Fibroblast of the conjunctiva (primary cell): Measurements from ENCODE around the gene CAPN8.
"Not testable (repeated sequence)": the region's sequence is repeated elsewhere in the genome, so short reads cannot be mapped to it uniquely, and the experiment has no call there.

Source experiments
- DNase-seq: peaks from one replicate; pipeline ENCODE4 v3.0.0-alpha.2; 2010; ENCODE audit warnings: low read depth

Gene CAPN8

DNA sequence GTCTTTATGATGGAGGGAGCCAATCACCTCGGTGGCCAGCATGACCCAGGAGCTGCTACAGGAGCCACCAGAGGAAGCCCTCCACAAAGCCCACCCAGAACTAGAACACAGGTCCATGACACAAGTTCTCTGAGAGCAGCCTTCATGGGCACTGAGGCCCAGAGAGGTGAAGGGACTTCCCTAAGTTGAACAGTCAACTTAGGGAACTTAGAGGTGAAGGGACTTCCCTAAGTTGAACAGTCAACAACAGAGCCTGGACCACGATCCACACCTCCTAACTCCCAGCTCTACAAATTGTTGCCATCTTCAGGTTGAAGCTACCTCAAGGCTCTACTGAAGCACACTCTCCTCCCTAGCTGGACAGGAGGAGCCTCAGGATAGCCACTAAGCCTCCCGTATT, 139.5 kb downstream of the CAPN8 start:
- no peak for DNase-seq

GRCh38 chr1:223525546-223525945, 140.0 kb downstream of the CAPN8 start:
- DNase-seq, result no peak

- DNase-seq, result no peak
Observed at GRCh38 chr1:223524930-223525451, 140.5 kb downstream of the CAPN8 start.

- DNase-seq, result no peak
Observed at GRCh38 chr1:223521150-223521549, 144.4 kb downstream of the CAPN8 start.

DNA sequence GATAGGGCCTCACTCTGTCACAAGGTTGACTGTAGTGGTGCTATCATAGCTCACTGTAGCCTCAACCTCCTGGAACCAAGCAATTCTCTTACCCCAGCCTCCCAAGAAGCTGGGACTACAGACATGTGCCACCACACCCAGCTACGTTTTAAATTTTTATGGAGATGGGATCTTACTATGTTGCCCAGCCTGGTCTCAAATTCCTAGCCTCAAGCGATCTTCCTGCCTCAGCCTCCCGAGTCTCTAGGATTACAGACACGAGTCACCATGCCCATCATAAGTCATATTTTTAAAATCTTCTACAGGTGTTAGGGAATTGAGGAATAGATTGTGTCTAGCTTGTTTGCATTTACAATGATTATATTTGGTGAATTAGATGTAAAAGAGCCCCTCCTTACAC, 145.3 kb downstream of the CAPN8 start:
- no peak for DNase-seq

GRCh38 chr1:223519116-223519515, 146.4 kb downstream of the CAPN8 start:
- DNase-seq, result no peak

DNA sequence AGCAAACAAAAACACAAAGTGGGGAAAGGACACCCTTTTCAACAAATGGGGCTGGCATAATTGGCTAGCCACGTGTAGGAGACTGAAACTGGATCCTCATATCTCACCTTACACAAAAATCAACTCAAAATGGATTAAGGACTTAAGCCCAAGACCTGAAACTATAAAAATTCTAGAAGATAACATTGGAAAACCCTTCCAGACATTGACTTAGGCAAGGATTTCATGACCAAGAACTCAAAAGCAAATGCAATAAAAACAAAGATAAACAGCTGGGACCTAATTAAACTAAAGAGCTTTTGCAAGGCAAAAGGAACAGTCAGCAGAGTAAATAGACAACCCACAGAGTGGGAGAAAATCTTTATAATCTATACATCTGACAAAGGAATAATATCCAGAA, 146.9 kb downstream of the CAPN8 start:
- DNase-seq, result not testable (repeated sequence)

- no peak for DNase-seq
Observed at GRCh38 chr1:223515926-223516325, 149.6 kb downstream of the CAPN8 start.

GRCh38 chr1:223515421-223515820, 150.1 kb downstream of the CAPN8 start:
- no peak for DNase-seq

DNA sequence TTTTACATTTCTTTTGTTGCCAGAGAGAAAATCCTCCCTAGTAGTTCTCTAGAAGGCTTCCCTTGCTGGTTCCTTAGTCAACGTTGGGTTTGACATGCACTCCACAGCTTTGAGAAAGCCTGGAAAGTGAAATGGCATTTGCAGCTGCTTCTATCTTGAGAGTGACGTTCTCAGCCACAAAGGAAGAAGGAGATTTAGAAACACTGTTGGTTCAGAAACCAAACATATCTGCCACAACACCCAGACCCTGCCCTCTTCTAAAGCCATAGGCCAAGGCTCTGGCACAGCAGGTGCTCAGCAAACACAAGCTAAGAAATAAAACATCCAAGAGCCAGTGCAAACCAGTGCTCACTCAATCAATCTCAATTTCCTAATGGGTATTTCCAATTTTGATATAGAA, 150.9 kb downstream of the CAPN8 start:
- no peak for DNase-seq

- DNase-seq, result no peak
Observed at GRCh38 chr1:223513309-223513708, 152.2 kb downstream of the CAPN8 start.

DNA sequence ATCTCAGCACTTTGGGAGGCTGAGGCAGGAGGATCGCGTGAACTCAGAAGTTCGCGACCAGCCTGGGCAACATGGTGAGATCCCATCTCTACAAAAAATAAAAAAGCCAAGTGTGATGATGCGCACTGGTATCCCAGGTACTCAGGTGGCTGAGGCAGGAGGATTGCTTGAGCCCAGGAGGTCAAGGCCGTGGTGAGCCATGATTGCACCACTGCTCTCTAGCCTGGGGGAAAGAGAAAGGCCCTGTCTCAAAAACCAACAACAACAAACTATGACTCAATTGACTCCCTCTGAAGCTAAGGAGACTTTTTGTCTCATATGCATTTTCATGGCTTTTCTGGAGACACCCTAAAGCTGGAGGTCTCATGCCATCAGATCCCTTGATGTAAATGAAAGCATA, 153.4 kb downstream of the CAPN8 start:
- no peak for DNase-seq

DNA sequence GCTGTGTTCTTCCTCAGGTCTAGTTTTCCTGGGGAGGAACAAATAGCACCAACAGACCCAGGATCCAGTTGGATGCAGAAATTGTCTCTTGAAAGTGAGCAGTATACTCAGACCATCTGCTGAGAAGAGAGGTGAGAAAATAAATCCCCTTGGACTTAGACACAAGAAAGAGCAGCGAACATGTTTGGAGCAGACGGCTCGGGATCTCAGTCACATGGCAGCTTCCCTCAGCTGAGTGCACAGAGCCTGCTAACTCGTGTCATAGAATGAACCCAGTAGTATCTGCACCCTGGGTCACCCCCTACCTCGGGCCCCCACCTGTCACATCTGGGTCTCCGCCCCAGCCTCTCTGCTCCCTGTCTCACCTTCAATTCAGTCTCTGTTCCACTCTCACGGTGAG, 156.7 kb downstream of the CAPN8 start:
- DNase-seq, result no peak

GRCh38 chr1:223504741-223505140, 160.8 kb downstream of the CAPN8 start:
- DNase-seq, result peak; percentile 5

DNA sequence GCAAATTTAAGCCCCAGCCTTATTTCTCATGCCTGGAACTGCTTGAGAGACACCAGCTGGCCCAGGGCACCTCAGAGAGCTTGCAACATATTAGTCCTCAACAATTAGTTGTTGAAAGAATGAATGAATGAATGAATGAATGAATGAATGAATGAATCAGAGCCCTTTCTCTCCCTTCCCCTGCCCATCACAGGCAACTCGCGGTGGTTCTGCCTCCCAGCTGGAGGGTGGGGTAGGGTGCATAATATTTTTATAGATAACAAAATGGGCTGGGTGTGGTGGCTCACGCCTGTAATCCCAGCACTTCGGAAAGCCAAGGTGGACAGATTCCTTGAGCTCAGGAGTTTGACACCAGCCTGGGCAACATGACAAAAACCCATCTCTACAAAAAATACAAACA, 162.2 kb downstream of the CAPN8 start:
- no peak for DNase-seq

DNA sequence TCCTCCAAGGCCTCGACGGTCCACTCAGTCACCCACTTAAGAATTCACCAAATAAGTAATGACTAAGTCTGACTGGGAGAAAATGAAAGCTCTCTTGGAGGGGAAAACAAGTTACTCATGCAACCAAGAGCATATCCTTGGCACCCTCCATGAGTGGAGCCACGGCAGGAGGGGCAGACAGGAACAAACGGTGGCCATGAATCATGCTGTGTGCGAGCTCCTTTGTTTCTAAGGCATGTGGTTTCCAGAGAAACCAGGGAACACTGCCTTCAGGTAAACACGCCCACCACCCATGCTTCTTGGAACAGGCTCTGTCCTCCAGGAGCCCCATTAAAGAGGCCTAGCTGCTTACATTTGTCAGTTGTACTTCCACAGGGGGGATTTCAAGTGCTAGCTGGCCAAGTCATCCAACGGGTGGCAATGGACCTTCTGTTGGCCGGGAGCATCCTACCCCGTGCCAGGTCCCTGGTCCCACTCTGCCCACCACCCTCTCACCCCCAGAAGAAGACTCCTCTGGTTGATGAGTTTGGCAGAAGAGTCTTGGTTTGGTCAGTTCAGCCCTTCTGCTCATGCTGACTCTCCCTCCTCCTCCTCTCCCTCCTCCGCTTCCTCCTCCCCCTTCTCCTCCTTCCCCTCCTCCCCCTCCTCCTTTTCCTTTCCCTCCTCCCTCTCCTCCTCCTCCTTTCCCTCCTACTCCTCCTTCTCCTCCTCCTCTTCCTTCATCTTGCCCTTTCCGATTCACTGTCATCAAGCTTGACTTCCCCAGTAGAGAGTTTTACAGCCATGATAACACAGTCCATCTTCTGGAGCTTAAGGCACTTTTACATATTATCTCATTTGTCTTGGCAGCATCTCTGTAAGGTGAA, 164.7 kb downstream of the CAPN8 start:
- peak; percentile 28 for DNase-seq

- no peak for DNase-seq
Observed at GRCh38 chr1:223496883-223497282, 168.6 kb downstream of the CAPN8 start.

GRCh38 chr1:223494926-223495645, 170.4 kb downstream of the CAPN8 start:
- no peak for DNase-seq

DNA sequence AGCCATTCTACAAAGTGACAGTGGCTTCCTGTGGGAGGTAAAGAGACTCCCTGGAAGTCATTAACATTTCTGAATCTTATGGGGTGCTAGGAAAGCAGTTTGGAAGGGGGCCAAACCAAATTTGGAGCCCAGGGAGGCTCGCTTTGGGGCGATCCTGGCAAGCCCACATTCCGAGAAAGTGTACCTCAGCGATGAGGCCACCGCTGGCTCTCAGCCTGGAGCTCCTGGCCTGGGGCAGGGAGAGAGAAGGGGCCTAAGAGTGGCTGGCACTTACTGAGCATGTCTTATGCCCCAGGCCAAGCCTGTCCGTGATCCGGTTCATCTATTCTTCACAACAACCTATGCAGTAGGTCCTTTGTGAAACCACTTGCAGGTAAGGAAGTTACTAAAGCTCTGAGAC, 173.5 kb downstream of the CAPN8 start:
- no peak for DNase-seq
